GM21786 (cell line): Measurements from ENCODE around the gene ALX4.

Source experiments
- ATAC-seq: cut with Tn5 transposase; IDR thresholded peaks from one replicate; pipeline ENCODE4 v1.9.1; 2021; ENCODE audit not compliant: unreplicated experiment

ALX4 gene

DNA sequence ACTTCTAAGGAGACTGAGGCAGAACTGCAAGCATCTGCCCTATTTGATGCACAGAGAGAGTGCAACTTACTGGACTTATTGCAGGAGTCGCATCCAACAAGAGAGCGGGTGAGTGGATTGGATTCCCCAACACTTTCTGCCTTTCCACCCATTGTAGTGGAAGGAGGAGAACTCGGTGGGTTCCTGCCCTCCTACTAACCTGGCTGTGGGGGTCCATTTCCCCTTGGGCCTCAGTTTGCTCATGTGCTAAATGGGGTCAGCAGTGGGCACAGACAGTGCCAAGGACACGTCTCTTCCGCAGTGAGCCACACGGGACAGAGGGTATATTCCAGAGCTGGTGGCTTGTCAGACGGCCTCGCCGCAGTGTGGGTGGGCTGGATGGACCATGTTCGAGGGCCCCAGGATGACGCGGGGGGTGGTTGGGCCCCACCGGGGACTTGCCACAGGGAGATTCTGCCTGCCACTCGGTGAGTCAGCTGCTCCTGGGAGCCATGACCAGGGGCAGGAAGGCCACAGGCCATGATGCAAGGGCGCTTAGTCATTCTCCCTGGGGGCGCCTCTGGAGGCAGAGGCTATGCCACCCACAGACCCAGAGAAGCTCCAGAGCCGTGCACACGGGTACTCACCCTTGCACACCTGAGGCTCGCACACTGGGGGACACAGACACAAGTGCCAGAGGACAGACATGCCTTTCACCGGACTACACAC, 8.2 kb downstream of the ALX4 start:
- ATAC-seq: no peak

DNA sequence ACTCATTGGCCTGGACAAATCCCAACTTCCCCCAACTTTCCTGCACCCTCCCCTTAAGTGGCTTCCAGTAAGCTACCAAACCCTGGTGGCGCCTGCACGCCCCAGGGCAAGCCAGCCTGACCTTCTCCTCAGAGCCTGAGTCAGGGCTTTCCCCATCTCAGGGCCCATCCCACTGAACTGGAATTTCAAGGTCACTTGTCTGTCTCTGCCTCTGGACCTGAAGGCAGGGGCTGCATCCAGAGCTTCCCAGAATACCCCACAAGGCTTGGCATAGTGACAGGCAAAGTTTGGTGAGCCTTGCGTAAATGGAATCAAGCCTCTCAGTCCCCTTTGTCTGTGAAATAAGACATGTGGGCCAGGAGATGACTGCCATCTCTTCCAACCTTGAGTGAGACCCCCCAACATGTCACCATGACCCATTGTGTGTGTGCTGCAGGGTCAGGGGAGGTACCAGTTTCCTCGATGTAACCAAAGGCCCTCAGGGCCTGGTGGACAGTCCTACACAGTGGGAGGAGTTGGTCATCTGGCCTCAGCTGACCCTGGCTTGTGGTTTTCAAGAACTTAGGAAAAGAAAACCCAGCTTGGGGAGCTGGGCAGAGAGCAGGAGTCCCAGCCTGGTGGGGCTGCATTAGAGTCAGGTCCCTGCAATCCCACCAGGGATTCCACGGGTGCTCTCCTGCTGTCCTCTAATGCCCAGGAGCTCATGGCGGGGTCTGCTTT, 8.9 kb downstream of the ALX4 start:
- ATAC-seq: no peak

DNA sequence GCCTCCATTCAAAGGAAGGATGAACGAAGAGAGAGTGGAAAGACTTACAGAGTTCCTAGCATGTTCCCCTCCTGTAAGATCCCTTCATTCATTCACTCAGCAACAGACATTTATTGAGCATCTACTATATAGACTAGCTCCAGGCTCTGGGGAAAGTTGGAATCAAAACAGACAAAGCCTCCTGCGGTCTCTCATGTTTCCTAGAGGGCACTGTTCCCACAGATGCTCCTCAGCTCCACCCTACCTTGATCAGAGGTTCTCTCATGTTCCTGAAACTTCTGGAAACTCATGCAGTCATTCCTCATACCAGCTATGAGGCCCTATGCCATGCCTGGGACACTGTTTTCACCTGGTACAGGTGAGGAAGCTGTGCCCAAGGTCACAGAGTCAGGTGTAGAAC, 11.1 kb downstream of the ALX4 start:
- no peak for ATAC-seq

DNA sequence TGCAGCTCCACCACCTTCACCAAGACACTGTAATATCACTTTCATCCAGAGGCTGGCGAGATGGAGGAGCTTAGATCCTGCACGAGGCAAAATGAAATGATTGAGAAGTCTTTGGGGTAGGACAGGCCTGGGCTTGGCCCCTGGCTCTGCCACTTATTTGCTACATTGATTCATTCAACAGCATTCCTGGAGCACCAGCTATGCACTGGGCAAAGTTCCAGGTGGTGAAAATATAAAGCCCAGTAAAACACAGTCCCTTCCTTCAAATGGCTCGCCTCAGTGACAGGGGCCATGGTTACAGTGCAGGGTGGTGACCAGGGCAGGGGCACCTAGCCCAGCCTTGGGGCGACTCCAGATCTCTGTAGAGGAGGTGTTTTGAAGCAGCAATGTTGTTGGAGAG, 19.7 kb downstream of the ALX4 start:
- no peak for ATAC-seq

DNA sequence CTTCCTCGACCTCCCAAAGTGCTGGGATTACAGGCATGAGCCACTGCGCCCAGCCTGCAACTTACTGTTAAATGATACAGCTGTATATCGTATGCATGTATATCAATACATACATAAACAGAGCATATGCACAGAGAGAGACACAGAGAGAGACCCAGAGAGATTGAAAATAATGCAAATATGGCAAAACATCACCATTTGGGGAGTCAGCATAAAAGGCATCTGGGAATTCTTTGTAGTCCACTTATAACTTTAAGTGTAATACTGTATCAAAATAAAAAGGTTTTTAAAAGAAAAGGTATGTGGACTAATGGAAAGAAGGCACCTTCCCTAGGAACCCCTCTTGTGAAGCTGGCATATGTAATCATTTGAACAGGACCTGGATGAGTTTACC, 21.8 kb downstream of the ALX4 start:
- ATAC-seq: no peak

DNA sequence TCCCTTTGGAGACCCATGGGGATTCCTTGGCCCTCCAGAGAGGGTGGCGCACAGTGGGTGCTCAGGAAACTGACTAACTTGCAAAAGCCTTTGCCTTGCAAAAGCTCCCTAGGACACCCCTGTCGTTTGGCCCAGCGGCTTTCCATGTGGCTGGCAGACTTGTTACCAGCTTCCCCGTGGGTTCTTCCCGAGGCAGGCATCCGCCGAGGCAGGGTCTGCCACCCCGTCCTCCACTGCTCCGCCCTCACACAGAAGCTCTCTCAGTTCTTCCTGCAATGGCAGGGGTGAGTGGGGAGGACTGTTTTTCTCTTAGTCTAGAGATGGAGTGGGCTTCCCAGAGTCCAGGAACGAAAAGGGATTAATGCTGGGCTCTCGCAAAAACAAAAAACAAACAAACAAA, 23.0 kb downstream of the ALX4 start:
- ATAC-seq: no peak

DNA sequence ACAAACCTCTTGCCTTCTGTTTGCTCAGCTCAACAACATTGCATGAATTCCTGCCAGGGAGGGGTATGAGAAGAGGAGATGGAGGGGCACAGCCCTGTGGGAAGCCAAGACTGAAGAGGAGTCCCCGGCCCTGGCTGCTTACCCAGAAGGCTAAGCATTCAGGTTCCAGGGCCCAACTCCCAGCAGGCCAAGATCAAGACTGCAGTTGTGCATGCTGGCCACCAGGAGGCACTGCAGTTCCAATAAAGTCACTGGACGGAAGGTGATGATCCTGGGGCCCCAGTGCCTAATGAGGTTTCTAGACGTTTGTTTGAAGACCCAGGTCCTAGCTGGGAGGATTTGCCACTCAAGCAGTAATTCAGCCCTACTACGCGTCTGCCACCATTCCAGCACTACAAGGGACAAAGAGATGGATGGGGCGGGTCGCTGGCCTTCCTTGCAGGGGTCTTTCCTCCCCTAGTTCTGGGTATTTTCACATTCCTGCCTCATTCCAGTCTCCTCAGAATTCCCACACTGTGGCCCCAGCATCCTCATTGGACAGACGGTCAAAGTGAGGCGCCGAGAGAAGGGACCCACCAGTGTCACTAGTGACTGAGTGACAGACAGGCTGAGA, 23.6 kb downstream of the ALX4 start:
- no peak for ATAC-seq

DNA sequence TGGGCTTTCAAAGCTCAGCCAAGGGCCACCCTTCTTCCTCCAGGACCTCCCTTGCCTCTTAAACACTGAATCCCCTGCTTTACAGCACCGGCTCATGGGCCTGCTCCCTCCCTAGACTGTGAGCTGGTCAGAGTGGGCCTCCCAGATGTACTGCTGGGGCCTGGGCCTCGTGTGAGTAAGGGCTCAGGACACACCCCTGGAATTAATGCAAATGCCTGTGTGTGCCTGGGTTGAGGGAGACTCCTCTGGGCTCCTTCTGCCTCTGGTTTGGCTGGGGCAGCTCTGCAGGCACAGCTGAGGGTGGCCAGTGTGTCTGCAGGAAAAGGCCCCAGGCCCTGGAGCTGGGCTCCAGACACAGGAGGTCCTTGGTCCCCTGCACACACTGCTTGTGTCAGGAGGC, 24.2 kb downstream of the ALX4 start:
- no peak for ATAC-seq

DNA sequence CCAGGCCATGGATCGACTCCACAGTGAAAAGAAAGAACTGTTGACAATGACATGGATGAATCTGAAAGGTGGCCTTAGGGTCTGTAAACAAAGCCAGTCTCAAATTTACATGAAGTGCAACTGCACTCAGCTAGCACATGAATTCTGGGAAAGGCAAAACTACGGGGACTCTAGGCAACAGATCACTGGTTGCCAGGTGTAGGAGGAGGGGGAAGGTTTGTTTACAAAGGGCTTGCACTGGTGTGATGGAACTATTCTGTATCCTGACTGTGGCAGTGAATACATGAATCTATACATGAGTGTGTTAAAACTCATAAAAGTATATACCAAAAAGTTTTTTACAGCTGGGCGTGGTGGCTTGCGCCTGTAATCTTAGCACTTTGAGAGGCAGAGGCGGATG, 27.3 kb downstream of the ALX4 start:
- ATAC-seq: no peak

DNA sequence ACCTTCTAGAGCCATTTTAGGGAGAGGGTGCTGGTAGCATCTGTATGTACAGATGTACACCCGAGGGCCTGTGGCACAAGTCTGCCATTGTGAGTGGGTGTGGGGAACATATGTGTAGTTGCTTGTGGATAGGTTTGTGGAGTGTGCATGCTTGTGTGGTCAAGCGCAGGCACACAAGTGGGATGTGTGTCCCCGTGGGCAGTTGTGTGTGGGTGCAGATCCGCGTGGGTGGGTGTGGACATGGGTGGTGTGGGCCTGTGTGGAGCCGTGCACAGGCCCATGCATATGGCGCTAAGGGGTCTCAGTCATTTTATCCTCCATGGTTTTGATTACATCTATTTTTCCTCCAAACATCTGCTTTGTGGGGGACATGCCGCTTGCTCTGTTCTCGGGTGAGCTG, 28.8 kb downstream of the ALX4 start:
- no peak for ATAC-seq

DNA sequence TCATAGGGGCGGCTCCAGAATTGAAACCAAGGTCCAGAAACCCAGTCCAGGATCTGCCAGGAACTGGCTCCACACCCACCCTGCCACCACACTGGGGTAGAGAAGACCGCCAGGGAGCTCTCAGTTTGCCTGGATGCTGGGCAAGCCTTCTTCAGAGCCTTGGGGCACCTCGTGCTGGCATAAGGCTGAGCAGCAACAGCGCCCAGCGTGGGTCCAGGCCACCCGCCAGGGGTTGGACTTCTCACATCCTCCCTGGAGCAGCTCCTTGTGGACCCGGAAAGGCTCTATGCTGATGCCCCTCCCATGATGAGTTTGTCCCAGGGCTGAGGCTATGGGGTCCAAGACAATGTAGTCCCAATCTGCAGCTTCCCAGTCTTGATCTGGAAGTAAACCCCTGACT, 29.7 kb downstream of the ALX4 start:
- no peak for ATAC-seq

DNA sequence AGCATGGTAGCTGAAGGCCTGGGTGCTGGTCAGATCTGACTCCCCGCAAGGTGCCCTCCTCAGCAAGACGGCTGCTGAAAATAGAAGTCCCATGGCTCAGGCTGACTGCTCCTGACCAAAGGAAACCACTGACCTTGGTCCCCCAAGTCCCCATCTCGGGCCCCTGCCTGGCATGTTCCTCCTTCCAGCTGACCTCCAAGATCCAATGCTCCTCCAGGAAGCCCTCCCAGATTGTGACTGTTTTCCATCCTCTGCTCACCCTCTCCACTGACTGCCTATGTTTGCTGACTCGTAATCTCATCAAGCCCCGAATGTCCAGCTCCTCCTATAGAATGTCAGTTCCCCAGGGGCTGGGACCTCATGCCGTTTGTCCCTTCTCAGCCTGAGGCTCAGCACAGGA, 30.5 kb downstream of the ALX4 start:
- ATAC-seq: no peak

DNA sequence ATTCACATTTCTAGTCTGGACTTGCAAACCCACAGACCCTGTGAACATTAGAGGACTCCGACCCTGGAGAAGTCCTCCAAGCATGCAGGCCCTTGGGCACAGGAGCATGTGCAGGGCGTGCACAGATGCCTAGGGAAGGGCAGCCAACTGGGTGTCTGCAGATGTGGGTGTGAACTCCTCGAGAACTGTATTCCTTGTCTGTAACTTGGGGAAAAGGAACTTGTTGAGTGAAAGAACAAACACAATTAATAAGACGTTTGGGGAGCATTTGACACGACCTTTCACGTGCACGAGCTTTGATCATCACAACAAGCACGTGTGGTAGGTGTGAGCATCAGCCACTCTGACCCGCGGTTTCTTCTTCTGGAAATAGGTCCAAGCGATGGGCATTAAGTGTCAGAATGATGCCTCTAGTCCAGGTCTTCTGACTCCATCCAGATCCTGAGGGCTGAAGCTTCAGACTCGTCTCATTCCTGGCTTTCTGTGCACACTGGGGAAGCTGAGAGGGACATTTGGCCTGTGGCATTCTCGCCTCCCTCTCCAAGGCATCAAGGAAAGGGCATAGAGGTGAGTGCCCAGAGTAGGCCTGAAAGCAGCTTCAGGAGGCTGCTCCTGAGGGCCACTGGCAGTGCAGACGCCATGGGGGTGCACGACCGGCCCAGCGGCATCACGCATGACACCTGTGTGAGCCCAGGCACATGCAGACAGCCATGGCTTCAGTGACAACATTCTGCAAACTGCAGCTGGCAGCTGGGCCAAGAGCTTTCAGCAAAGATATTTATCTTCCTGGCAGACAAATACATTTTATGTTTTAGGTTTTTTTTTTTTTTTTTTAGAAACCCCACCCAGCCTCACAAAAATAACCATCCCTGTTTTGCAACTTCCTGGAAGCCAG, 32.5 kb downstream of the ALX4 start:
- ATAC-seq: no peak

DNA sequence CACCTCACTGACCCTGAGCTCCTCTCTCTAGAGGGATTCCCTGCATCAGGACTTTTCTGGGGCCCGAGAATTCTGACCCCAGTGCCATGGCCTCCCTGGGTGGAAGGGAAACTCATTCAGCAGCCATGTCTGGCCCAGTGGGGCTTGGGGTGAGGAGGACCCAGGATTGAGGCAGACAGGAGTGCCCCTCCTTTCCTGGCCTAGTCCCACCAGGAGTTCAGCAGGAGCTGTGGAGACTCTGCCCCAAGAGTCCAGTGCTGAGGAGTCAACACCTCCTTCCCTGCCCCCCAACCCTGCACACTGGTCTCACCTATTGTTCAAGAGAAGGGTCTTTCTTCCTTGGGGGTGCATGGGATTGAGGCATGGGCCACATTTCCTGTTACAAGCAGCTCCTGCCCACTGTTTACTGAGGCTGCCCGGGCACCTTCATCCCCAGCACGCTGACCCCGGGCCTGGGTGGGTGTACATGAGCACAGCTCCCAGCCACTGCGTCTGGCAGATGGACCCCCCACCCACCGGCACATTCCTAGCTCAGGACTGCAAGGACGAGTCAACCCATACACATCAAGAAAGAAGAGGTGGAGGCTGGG, 33.9 kb downstream of the ALX4 start:
- ATAC-seq: no peak

DNA sequence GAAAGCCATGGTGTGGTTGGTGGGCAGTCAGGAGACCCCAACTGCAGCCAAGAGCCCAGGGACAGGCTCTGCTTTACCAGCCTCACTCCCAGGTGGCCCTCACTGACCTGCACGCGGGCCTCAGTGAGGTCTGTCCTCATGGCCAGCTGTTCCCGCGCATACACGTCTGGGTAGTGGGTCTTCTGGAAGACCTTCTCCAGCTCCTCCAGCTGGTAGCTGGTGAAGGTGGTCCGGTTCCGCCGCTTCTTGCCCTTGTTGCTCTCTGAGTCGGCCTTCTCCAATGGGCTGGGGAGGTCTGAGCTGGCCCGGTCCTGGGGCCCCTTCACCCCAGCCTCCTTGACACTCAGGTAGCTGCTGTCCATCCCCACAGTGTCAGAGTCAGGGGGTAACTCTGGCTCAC, 34.7 kb downstream of the ALX4 start:
- no peak for ATAC-seq

DNA sequence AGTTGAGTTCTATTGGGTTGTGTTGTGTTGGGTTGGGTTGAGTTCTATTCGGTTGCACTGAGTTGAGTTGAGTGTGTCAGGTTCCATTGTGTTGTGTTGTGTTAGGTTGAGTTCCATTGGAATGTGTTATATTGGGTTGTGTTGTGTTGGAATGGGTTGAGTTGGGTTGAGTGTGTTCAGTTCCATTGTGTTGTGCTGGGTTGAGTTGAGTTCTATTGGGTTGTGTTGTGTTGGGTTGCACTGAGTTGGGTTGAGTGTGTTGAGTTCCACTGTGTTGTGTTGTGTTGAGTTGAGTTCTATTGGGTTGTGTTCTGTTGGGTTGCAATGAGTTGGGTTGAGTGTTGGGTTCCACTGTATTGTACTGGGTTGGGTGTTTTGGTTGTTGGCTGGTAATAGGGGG, 35.5 kb downstream of the ALX4 start:
- no peak for ATAC-seq

DNA sequence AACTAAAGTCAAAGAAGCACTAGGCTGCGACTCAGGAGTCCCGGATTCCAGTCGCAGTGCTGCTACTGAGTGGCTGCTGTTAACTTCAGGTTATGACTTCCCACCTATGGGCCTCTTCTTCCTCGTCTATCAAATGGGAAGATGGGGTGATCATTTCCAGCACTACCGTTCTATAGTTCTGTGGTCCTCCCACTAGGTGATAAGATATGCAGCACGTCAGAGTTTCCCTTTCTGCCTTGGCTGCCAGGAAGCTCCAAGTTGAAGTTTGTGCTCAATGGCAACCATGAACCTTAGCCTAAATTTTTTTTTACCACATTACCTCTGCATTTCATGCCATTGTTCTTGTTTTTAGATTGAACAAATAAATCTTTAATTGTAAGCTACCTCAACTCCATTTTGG, 38.7 kb downstream of the ALX4 start:
- no peak for ATAC-seq

DNA sequence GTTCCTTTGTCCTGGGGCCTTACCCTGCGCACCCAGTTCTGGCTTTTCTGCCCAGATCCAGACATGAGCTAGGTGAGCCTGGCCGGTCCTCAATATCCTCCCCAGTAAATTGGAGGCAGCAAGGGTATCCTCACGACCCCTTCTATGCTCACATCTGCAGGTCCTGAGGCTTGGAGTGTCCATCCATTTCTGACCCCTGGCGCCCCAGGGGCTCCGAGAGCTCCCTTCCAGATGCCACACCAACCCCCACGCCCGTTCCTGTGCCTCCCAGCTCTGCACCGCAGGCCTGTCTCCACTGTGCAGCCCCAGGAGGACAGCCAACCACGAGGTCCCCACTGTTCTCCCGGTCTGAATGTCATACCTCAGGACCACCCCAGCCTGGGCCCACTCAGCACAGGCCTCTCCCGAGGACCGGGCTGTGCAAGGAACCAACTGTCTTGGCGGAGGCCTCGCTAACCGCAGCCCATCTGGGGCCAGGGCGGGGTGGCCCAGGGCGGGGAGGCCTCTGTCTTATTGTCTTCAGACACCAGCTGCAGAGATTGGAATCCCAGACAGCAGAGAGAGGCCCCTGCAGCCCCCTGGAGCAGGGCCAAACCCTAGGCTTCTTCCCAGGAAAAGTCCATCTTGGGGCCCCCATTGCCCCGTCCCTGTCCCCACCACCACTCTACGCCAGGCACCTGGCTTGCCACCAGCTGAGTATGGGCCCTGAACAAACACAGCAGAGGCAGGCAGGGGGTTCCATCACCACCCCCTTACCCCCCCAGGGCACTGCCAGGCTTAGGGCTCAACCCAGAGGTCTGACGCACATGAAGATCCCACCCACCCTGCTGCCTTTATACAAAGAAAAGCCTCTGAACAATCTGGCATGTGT, 39.3 kb downstream of the ALX4 start:
- ATAC-seq: no peak

DNA sequence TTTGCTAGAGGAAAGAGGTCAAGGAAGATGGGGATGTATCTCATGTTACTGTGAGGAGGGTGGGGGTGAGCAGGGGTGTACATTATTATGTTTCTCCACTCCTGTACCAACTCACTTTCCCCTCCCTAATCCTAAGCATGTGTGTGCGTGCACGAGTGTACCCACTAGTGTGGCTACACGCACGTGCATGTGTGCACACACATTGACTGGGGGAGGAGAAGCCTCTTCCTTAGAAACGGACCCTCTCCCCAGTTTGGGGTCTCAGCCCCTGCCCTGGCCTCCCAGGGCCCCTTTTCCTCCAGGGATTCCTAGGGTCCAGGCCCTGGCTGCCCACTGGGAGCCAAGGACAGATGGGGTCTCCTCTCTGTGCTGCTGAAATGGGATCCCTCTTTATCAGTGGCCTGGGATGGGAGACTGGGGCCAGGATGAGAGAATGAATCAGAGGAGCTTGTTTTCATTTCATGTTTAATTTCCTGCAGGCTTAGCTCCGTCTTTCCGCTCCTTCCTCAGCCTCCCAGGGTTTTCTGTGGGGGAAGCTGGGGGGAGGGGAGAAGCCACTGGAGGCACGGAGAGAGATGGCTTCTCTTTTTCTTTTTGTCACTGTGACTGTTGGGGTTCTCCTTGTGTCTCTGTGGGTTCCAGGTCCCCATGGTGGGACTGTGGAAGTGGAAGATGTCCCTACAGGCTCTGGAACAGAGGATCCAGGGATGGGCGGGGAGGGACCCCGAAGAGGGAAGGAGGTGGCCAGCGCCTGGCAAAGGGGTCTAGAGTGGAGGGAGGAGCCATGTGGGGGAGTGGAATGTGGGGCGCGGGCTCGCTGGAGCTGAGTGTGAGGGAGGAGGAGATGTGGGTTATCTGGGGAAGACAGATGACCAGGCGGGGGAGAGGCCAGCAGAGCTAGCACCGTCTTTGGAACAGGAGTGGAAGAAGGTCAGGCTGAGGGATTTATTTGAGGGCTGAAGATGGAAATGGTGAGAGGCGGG, 40.3 kb downstream of the ALX4 start:
- ATAC-seq: no peak
